Suprapubic skin (tissue), 4 donors: ENCODE measurements around the gene ACACB. TPM values are rescaled to one million over a fixed set of nuclear protein-coding genes. Genes with fewer than 3 reads are reported as not detected.

ENCODE experiments used
- DNase-seq, 2 donors: peaks; one replicate each; pipeline ENCODE4 v3.0.0-alpha.2; 2019; ENCODE audit warnings: low spot score in 2 of 2
- H3K27ac ChIP-seq: fragments of 200-600 bp; sonication (generic); one replicate; pipeline ENCODE4 v1.5.1; 2019
- H3K27me3 ChIP-seq: fragments of 200-600 bp; sonication (generic); one replicate; pipeline ENCODE4 v1.5.1; 2019
- H3K36me3 ChIP-seq: fragments of 200-600 bp; sonication (generic); one replicate; pipeline ENCODE4 v1.5.1; 2019
- H3K4me1 ChIP-seq: fragments of 200-600 bp; sonication (generic); one replicate; pipeline ENCODE4 v1.5.1; 2019
- H3K4me3 ChIP-seq: fragments of 200-600 bp; sonication (generic); one replicate; pipeline ENCODE4 v1.5.1; 2019; ENCODE audit warnings: mild to moderate bottlenecking
- H3K9me3 ChIP-seq: fragments of 200-600 bp; sonication (generic); one replicate; pipeline ENCODE4 v1.5.1; 2019
- EP300 ChIP-seq: sonication (generic); formaldehyde crosslinking; IDR thresholded peaks from one replicate; pipeline ENCODE4 v1.6.1; 2017; ENCODE audit warnings: antibody characterized with exemption
- POLR2A ChIP-seq, 2 donors: fragments of 450-650 bp; IDR thresholded peaks; one replicate each; pipeline ENCODE4 v1.6.1; 2017; ENCODE audit warnings: antibody characterized with exemption in 2 of 2, mild to moderate bottlenecking in 2 of 2, moderate library complexity in 2 of 2
- POLR2AphosphoS5 ChIP-seq, 3 donors: sonication (generic); formaldehyde crosslinking; IDR thresholded peaks; one replicate each; pipeline ENCODE4 v1.6.1; 2017; ENCODE audit warnings: antibody characterized with exemption in 3 of 3
- WGBS: methylation state at CpG from one replicate; pipeline ENCODE4 v1.1.5; 2018; 5-methylcytosine and 5-hydroxymethylcytosine counted together
- total RNA-seq, 4 donors: library from RNA; depleted of rRNA; stranded (reverse); fragments of >200 nt; gene quantifications; one replicate each; pipeline ENCODE4 v1.1.0, GENCODE V29; 2016
- TF ChIP-seq, protein P1 (sequence below), 2 donors: fragments of 200-600 bp in 1 of 2; fragments of 450-650 bp in 1 of 2; sonication (generic) in 1 of 2; IDR thresholded peaks; one replicate each; pipeline ENCODE4 v1.5.1; 2016 to 2019; ENCODE audit warnings: antibody characterized with exemption in 2 of 2, mild to moderate bottlenecking in 1 of 2, moderate library complexity in 1 of 2

ACACB gene
- total RNA-seq, 4 donors from 2014 or later: 19.2 to 90.8 (median 56.9) TPM

DNA sequence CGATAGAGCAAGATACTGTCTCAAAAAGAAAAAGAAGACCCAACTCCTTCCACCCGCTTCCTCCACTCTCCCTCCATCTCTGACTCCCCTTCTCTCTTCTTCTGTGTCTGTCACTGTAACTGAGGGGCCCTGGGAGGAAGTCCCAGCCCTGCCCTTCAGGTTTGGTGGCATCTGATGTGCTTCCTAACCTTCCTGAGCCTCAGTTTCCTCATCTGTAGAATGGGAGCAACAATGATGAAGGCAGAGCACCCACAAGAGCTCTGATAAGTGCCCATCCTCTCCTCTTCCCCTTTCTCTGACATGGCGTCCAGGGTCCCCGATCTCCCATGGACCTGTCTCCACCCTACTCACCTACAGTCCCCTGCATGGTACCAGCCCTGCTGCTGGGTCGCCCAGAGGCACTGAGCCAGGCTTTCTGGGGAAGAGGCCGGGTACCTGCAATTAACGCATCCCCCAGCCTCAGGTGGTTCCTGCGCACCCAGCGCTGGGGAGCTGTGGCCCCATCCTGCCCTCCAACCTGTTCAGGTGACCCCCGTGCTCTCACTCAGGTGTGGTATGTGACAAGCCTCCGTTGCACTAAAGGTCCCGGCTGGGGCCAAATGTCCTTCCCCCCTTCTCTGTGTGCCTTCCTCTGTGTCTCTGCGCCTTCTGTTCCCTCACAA, 179.5 kb downstream of the ACACB start:
- TF ChIP-seq POLR2A (IDR thresholded peaks at IDR 0.05) (no peak), POLR2AphosphoS5 (IDR thresholded peaks at IDR 0.05) (no peak)
- TF ChIP-seq, protein P1, sequence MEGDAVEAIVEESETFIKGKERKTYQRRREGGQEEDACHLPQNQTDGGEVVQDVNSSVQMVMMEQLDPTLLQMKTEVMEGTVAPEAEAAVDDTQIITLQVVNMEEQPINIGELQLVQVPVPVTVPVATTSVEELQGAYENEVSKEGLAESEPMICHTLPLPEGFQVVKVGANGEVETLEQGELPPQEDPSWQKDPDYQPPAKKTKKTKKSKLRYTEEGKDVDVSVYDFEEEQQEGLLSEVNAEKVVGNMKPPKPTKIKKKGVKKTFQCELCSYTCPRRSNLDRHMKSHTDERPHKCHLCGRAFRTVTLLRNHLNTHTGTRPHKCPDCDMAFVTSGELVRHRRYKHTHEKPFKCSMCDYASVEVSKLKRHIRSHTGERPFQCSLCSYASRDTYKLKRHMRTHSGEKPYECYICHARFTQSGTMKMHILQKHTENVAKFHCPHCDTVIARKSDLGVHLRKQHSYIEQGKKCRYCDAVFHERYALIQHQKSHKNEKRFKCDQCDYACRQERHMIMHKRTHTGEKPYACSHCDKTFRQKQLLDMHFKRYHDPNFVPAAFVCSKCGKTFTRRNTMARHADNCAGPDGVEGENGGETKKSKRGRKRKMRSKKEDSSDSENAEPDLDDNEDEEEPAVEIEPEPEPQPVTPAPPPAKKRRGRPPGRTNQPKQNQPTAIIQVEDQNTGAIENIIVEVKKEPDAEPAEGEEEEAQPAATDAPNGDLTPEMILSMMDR (IDR thresholded peaks at IDR 0.05): no peak
- no peak for DNase-seq
- peaks cover 11% of the 10 kb centered on the region for H3K27me3 ChIP-seq

DNA sequence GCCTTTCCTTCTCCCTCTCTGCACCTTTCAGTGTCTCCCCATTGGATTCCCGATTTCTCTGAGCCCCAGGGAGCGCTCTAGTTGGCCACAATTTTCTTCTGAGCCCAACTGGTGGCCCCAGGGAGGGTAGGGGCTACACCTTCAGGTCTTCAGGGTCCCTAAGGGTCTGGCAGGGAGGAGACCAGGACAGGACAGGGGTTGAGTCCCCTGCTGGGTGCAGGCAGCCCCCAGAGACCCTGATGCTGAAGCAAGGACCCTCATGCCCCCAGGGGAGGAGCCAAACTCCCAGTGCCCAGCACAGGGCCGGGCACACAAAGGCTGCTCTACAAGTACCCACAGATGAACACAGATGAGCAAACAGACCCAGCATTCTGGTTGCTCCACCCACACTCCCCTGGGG, 180.0 kb downstream of the ACACB start:
- no peaks in the 10 kb centered on the region for H3K9me3 ChIP-seq
- H3K27ac ChIP-seq: no peak overlapping the region
- DNase-seq: no peak
- H3K4me3 ChIP-seq: no peak overlapping the region
- TF ChIP-seq, protein P1 (IDR thresholded peaks at IDR 0.05): no peak
- TF ChIP-seq POLR2AphosphoS5 (IDR thresholded peaks at IDR 0.05) (no peak), EP300 (no peak), POLR2A (IDR thresholded peaks at IDR 0.05) (no peak)
- H3K27me3 ChIP-seq: peaks cover 10% of the 10 kb centered on the region
- 71% methylated on average over 2 of the region's 3 CpGs for WGBS
- H3K4me1 ChIP-seq: peaks cover 6% of the 10 kb centered on the region
- H3K36me3 ChIP-seq: no peaks in the 10 kb centered on the region

More for the DNA sequence above, 179.5 kb downstream of the ACACB start:
- no peaks in the 10 kb centered on the region for H3K9me3 ChIP-seq
- no peak overlapping the region for H3K4me3 ChIP-seq
- no peaks in the 10 kb centered on the region for H3K36me3 ChIP-seq
- 86% methylated on average over 13 of the region's 13 CpGs for whole genome bisulfite sequencing
- H3K27ac ChIP-seq: no peak overlapping the region
- H3K4me1 ChIP-seq: peaks cover 11% of the 10 kb centered on the region

DNA sequence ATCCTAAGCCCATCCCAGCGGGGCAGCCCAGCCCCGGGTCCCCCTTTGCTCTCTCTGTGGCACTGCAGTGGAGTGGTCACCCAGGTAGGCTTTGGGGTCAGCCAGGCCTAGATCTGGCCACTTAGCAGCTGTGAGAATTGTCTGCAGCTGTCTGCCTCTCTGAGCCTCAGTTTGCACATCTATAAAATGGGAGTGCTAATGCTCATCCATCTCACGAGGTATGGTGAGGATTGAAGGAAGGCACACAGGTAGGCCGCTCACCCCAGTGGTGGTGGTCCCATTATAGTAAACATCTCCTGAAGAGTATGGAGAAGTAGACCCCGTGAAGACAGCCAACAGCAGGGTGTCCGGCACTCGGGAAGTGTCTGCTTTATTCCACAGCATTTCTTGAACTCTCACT, 183.5 kb downstream of the ACACB start:
- DNase-seq: no peak
- Histone ChIP-seq H3K36me3 (no peaks in the 10 kb centered on the region), H3K9me3 (no peaks in the 10 kb centered on the region), H3K27me3 (peaks cover 17% of the 10 kb centered on the region), H3K4me1 (no peaks in the 10 kb centered on the region), H3K27ac (no peak overlapping the region), H3K4me3 (no peak overlapping the region)
- 89% methylated on average over 7 of the region's 7 CpGs for WGBS
- TF ChIP-seq, protein P1 (IDR thresholded peaks at IDR 0.05): no peak
- no peak for TF ChIP-seq POLR2AphosphoS5 (IDR thresholded peaks at IDR 0.05)

DNA sequence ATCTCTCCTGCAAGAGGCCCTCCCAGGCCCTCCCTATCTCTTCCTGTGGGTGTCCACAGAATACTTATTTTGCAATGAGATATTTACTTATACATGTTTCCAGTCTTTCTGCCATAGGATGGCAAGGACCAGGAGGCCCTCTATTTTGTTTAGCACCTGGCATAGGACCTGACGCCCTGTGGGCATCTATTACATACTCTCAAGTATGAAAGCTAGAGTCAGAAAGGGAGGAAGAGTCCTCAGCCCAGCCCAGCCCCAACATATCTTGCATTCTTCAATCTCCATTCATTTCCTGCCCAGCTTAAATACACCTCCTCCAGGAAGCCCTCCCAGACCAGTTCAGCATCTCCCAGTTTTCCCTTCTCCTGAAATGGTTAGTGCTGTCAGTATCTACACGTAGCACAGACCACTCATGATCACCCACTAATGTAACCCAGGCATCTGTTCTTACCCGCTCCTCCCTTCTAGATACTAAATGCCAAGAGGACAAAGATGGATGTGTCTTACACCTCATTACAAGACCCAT, 185.3 kb downstream of the ACACB start:
- Histone ChIP-seq H3K27me3 (peaks cover 23% of the 10 kb centered on the region), H3K27ac (no peak overlapping the region), H3K9me3 (no peaks in the 10 kb centered on the region), H3K4me3 (no peak overlapping the region), H3K36me3 (no peaks in the 10 kb centered on the region), H3K4me1 (no peaks in the 10 kb centered on the region)
- TF ChIP-seq POLR2AphosphoS5 (IDR thresholded peaks at IDR 0.05): no peak
- TF ChIP-seq, protein P1 (IDR thresholded peaks at IDR 0.05): no peak
- TF ChIP-seq EP300: no peak
- no peak for TF ChIP-seq POLR2A (IDR thresholded peaks at IDR 0.05)
- WGBS: 79% methylated on average over 3 of the region's 3 CpGs
- DNase-seq: no peak

DNA sequence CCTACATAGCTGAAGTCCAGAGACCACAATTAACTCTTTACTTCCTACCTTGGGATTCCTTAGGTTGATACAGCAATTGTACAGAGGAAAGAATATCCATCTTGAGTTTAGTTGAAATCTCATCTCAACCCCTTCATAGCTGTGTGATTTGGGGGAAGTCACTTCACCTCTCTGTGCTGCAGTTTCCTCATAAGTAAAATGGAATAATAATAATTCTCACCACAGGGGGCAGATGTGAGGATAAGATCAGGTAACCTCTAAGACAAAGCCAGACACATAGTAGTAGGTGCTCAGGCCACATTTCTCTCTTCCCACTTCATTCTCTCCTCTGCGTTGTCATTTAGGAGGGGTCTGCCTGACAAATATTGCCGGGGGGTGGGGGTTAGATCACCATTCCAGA, 186.0 kb downstream of the ACACB start:
- no peaks in the 10 kb centered on the region for H3K36me3 ChIP-seq
- H3K4me1 ChIP-seq: no peaks in the 10 kb centered on the region
- WGBS: 45% methylated on average over 2 of the region's 2 CpGs
- DNase-seq: no peak
- H3K27me3 ChIP-seq: peaks cover 29% of the 10 kb centered on the region
- TF ChIP-seq POLR2A (IDR thresholded peaks at IDR 0.05): no peak
- TF ChIP-seq POLR2AphosphoS5 (IDR thresholded peaks at IDR 0.05): no peak
- TF ChIP-seq, protein P1 (IDR thresholded peaks at IDR 0.05): no peak
- no peak for TF ChIP-seq EP300
- H3K9me3 ChIP-seq: no peaks in the 10 kb centered on the region
- no peak overlapping the region for H3K4me3 ChIP-seq
- no peak overlapping the region for H3K27ac ChIP-seq
